ENCODE results near the gene CCL5.

The CCL5 gene

DNA sequence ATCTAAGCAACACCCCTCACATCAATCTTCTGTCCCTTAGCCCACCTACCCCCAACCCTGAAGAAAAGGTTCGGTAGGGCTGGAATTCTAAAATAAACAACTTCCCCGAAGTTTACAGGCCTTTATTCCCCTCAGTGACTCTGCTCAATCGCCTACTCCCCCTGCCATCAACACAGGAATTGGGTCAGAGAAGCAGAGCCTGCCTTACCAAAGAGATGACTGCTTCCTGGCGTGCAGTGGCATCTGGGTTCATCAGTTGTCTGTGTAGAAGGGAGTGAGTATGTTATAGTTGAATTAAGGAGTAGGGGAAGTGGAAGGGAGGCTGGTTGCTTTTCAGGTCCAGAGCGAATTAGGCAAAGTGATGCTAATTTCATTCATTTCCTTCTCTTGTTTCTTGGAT lies 24.2 kb downstream of the CCL5 start:
- in situ Hi-C loops (cut with MboI; ENCODE audit: low sequenced_read_pairs, unreplicated experiment): no loop called here
- TF ChIP-seq, protein P1, sequence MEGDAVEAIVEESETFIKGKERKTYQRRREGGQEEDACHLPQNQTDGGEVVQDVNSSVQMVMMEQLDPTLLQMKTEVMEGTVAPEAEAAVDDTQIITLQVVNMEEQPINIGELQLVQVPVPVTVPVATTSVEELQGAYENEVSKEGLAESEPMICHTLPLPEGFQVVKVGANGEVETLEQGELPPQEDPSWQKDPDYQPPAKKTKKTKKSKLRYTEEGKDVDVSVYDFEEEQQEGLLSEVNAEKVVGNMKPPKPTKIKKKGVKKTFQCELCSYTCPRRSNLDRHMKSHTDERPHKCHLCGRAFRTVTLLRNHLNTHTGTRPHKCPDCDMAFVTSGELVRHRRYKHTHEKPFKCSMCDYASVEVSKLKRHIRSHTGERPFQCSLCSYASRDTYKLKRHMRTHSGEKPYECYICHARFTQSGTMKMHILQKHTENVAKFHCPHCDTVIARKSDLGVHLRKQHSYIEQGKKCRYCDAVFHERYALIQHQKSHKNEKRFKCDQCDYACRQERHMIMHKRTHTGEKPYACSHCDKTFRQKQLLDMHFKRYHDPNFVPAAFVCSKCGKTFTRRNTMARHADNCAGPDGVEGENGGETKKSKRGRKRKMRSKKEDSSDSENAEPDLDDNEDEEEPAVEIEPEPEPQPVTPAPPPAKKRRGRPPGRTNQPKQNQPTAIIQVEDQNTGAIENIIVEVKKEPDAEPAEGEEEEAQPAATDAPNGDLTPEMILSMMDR (IDR thresholded peaks at IDR 0.05; ENCODE audit: borderline replicate concordance, control extremely low read depth, extremely low read depth, insufficient read depth, missing control alignments): no peak
- no peak for DNase-seq (ENCODE audit: low spot score)

DNA sequence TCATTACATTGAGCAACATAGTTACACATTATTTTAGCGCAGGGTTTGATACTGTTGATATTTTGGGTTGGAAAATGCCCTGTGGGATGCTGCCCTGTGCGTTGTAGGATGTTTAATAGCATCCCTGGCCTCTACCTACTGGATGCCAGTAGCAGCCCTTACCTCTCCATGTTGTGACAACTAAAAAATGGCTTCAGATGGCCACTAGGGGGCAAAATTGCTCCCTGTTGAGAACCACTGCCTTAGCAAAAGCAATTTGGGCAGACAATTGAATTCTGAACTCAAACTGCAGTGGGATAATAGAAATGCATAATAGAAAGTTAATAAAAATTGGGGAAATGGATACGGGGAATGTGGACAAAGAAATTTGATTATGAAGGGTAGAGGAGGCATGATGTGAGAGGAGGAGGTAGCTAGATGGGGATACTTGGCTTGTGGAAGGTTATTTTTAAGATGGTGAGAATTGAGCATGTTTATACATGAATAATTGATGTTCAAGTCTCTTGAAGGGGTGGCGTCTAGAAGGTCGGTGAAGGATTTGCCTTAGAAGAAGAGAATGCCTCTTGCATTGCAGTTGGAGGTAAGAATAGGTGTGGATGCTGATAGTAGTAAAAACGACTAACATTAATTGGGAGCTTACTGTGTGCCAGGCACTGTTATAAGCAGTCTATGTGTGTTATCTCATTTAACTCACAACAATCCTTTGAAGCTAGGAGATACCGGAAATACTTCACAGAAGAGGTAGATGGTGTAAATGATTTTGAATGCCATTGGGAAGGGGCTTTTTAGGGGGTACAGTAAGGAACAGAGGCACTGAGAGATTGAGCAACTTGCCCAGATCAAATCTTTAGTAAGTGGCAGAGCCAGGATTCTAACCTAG lies 30.5 kb downstream of the CCL5 start:
- DNase-seq (ENCODE audit: low spot score): peak; percentile 67
- in situ Hi-C loops (cut with MboI; ENCODE audit: low sequenced_read_pairs, unreplicated experiment): no loop called here
- TF ChIP-seq, protein P1 (IDR thresholded peaks at IDR 0.05; ENCODE audit: borderline replicate concordance, control extremely low read depth, extremely low read depth, insufficient read depth, missing control alignments): peak; percentile 80

DNA sequence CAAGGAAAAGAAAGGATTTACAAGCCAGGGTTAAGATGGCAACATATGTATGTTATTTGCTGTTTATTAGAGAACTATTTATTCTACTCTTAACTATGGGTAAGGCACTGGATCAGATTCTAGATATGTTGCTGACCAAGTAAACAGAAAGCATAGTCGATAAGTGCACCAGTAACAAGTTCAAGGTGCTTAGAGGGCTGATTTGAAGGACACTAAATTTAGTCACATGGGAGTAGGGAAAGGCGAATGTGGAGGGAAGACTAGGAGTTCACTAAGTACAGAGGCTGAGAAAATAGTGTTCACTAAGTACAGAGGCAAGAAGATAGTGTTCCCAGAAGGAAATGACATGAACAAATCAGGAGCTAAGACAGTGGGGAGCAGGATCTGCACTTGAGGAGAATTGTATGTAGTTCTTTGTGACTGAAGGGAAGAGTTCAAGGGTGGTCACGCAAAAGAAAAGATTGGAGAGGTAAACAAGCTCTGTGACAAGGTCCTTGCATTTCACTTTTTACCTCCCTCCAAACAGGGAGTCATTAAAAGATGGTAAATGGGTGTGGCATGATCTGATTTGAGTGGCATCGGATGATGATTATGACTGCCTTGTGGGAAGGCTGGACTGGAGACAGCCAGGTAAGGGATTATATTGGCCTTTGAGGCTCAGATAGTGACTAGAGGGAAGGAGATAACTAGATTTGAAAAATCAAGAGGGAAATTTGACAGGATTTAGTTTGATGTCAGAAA lies 32.4 kb downstream of the CCL5 start:
- TF ChIP-seq, protein P1 (IDR thresholded peaks at IDR 0.05; ENCODE audit: borderline replicate concordance, control extremely low read depth, extremely low read depth, insufficient read depth, missing control alignments): no peak
- in situ Hi-C loops (cut with MboI; ENCODE audit: low sequenced_read_pairs, unreplicated experiment): no loop called here
- DNase-seq (ENCODE audit: low spot score): no peak

DNA sequence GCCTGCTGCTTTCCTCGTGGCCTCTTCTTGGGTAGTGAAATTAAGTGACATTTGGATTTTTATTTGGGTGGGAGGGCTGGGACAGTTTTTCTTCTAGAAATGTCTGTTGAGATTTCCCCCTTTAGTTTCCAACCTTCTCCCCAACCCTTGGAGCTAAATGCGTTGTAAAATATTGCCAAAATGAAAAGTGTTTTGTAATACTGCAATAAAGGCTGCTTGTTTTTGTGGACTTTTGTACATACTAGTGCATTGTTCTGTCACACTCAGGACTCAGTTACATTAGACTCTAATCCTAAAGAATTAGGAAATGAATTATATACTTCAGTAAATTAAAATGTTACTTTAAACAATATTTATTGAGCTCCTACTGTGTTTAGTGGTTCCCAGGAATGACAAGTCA lies 33.2 kb downstream of the CCL5 start:
- DNase-seq (ENCODE audit: low spot score): no peak
- TF ChIP-seq, protein P1 (IDR thresholded peaks at IDR 0.05; ENCODE audit: borderline replicate concordance, control extremely low read depth, extremely low read depth, insufficient read depth, missing control alignments): no peak
- in situ Hi-C loops (cut with MboI; ENCODE audit: low sequenced_read_pairs, unreplicated experiment): no loop called here

DNA sequence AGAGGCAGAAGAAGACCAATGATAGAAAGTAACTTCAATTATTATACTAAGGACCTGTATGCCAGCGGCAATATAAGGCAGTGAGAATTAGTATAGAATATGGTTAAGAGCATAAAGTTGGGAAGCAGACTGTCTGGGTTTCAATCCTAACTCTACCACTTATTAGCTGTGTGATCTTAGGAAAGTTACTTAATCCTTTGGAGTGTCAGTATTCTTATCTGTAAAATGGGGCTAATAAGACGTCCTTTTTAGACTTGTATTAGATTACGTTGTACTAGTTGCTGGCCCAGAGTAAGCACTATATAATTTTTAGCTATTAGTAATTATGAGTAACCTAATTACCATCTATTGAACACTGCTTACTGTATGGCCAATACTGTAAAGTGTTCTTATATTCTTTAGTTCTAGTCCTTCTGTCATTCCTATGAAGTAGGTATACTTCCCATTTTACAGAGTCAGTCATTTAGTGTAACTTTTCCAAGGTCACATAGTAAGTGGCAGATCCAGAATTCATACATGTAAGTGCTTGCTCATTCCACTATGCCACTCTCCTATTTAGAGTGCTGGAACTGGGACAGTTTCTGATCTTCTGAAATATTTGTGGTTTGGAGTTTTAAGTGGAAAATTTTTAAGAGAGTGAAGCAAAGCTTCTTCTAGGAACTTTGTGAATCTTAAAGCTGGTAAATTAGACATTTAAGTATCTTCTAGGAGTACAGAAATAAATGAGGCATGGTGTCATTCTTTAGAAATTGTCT lies 33.9 kb downstream of the CCL5 start:
- in situ Hi-C loops (cut with MboI; ENCODE audit: low sequenced_read_pairs, unreplicated experiment): no loop called here
- DNase-seq (ENCODE audit: low spot score): no peak
- TF ChIP-seq, protein P1 (IDR thresholded peaks at IDR 0.05; ENCODE audit: borderline replicate concordance, control extremely low read depth, extremely low read depth, insufficient read depth, missing control alignments): no peak

DNA sequence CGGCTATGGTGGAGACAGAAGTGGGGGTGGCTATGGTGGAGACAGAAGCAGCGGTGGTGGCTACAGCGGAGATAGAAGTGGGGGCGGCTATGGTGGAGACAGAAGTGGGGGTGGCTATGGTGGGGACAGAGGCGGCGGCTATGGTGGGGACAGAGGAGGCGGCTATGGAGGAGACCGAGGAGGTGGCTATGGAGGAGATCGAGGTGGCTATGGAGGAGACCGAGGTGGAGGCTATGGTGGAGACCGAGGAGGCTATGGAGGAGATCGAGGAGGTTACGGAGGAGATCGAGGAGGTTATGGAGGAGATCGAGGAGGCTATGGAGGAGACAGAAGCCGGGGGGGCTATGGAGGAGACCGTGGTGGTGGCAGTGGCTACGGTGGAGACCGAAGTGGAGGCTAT lies 35.6 kb downstream of the CCL5 start:
- TF ChIP-seq, protein P1 (IDR thresholded peaks at IDR 0.05; ENCODE audit: borderline replicate concordance, control extremely low read depth, extremely low read depth, insufficient read depth, missing control alignments): no peak
- DNase-seq (ENCODE audit: low spot score): no peak
- in situ Hi-C loops (cut with MboI; ENCODE audit: low sequenced_read_pairs, unreplicated experiment): no loop called here
